Stomach (tissue), 9 donors: Measurements from ENCODE around the gene LYPD6B. TPM values are rescaled to one million over a fixed set of nuclear protein-coding genes. Genes with fewer than 3 reads are reported as not detected.

Source experiments
- DNase-seq, 2 donors: peaks; one replicate each; pipeline versions ENCODE4 v3.0.0 to v3.0.0-alpha.2; 2013 to 2019
- H3K27ac ChIP-seq, 5 donors: fragments of 200-600 bp in 4 of 5; sonication (generic) in 4 of 5; one replicate each; pipeline ENCODE4 v1.5.1; 2013 to 2019; ENCODE audit warnings: mild to moderate bottlenecking in 1 of 5, moderate library complexity in 1 of 5
- H3K27me3 ChIP-seq, 3 donors: fragments of 200-600 bp; sonication (generic); one replicate each; pipeline ENCODE4 v1.5.1; 2017 to 2019; ENCODE audit warnings: mixed run types in 1 of 3
- H3K36me3 ChIP-seq, 4 donors: fragments of 200-600 bp; sonication (generic); 1 replicate in 3 of 4; 2 replicates in 1 of 4; pipeline ENCODE4 v1.5.1; 2016 to 2019
- H3K4me1 ChIP-seq, 4 donors: fragments of 200-600 bp; sonication (generic); one replicate each; pipeline ENCODE4 v1.5.1; 2016 to 2019
- H3K4me3 ChIP-seq, 4 donors: fragments of 200-600 bp; sonication (generic) in 3 of 4; one replicate each; pipeline ENCODE4 v1.5.1; 2016 to 2019; ENCODE audit warnings: mild to moderate bottlenecking in 1 of 4
- H3K9me3 ChIP-seq, 4 donors: fragments of 200-600 bp; sonication (generic); one replicate each; pipeline ENCODE4 v1.5.1; 2016 to 2019
- EP300 ChIP-seq: sonication (generic); formaldehyde crosslinking; IDR thresholded peaks from one replicate; pipeline ENCODE4 v1.6.1; 2017; ENCODE audit warnings: antibody characterized with exemption
- POLR2A ChIP-seq, 4 donors: fragments of 450-650 bp; IDR thresholded peaks; one replicate each; pipeline ENCODE4 v1.6.1; 2016; ENCODE audit warnings: antibody characterized with exemption in 4 of 4, control low read depth in 2 of 4, mild to moderate bottlenecking in 1 of 4, moderate library complexity in 1 of 4
- POLR2AphosphoS5 ChIP-seq, 3 donors: sonication (generic); formaldehyde crosslinking; IDR thresholded peaks; one replicate each; pipeline ENCODE4 v1.6.1; 2016; ENCODE audit warnings: antibody characterized with exemption in 3 of 3
- WGBS, 5 donors: extraction: QIAGEN DNeasy Blood & Tissue Kit in 3 of 5; methylation state at CpG; one replicate each; pipeline versions ENCODE4 v1.1.5 to v1.1.7; 2013 to 2018; 5-methylcytosine and 5-hydroxymethylcytosine counted together
- intact Hi-C: fragments of 100-400 bp; cut with DNase I; formaldehyde crosslinking; loops from one replicate; pipeline ENCODE4 v1.15.1; 2023; ENCODE audit warnings: low total_unique reads
- polyA plus RNA-seq, 3 donors: library from polyadenylated mRNA; stranded (reverse); fragments of 200-250 nt; gene quantifications; one replicate each; pipeline ENCODE4 v1.2.3, GENCODE V29; 2013
- total RNA-seq, 5 donors: library from RNA; depleted of rRNA; stranded (reverse); fragments of >200 nt; gene quantifications; one replicate each; pipeline versions ENCODE4 v1.1.0 to v1.2.3, GENCODE V29; 2014 to 2016
- TF ChIP-seq, protein P1 (sequence below), 7 experiments: fragments of 450-650 bp in 4 of 7; fragments of 200-600 bp in 3 of 7; sonication (generic) in 3 of 7; IDR thresholded peaks; one replicate each; pipeline ENCODE4 v1.5.1; 2016 to 2019; ENCODE audit warnings: antibody characterized with exemption in 7 of 7, control low read depth in 2 of 7, mild to moderate bottlenecking in 1 of 7
- donor health status: healthy with polysubstance abuse.
- donor health status: Bipolar disorder and iron deficiency.
- donor health status: healthy.

Gene LYPD6B
- total and polyA plus RNA-seq, 8 donors, result 10.9 to 88.7 (median 20.5) TPM; not detected in 1

- WGBS, 5 donors, result 63 to 93% (median 86%) methylated on average over 1 of the region's 1 CpG
- intact Hi-C loops, result no loop called here
- Histone ChIP-seq H3K4me1 (peaks cover 0 to 3% (median 0%) of the 10 kb centered on the region in 4 donors), H3K4me3 (no peak overlapping the region), H3K27me3 (no peaks in the 10 kb centered on the region), H3K9me3 (peaks cover 0 to 1% (median 0%) of the 10 kb centered on the region in 4 donors), H3K36me3 (no peaks in the 10 kb centered on the region), H3K27ac (peak overlapping the region in 2 of 5 donors; percentile 41 to 66)
- TF ChIP-seq EP300 (no peak), POLR2A (IDR thresholded peaks at IDR 0.05) (no peak), POLR2AphosphoS5 (IDR thresholded peaks at IDR 0.05) (no peak)
- TF ChIP-seq, protein P1, sequence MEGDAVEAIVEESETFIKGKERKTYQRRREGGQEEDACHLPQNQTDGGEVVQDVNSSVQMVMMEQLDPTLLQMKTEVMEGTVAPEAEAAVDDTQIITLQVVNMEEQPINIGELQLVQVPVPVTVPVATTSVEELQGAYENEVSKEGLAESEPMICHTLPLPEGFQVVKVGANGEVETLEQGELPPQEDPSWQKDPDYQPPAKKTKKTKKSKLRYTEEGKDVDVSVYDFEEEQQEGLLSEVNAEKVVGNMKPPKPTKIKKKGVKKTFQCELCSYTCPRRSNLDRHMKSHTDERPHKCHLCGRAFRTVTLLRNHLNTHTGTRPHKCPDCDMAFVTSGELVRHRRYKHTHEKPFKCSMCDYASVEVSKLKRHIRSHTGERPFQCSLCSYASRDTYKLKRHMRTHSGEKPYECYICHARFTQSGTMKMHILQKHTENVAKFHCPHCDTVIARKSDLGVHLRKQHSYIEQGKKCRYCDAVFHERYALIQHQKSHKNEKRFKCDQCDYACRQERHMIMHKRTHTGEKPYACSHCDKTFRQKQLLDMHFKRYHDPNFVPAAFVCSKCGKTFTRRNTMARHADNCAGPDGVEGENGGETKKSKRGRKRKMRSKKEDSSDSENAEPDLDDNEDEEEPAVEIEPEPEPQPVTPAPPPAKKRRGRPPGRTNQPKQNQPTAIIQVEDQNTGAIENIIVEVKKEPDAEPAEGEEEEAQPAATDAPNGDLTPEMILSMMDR (IDR thresholded peaks at IDR 0.05), result no peak
- no peak for DNase-seq
Observed at GRCh38 chr2:149170156-149170555, 131.7 kb downstream of the LYPD6B start.

DNA sequence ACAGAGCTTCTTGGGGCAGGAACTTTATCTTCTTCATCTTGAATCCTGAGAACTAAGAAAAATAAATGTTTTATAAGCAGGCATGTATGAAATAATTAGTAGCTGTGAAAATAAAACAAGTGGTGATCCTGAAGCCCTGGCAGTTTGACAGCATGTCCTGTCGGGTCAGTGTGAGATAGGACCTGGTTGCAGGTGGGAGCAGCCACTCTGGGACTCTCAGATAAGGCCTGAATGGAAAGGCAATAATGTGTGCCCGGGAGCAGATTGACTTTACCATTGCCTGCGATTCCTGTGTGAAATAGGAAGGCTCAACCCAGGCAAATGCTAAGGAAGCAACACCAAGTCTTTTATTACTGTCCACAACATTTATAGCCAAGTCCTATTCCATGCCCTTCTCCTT lies 132.4 kb downstream of the LYPD6B start:
- no peaks in the 10 kb centered on the region for H3K36me3 ChIP-seq
- no peaks in the 10 kb centered on the region for H3K27me3 ChIP-seq
- H3K4me3 ChIP-seq, result no peak overlapping the region
- no peaks in the 10 kb centered on the region for H3K9me3 ChIP-seq
- intact Hi-C loops, result no loop called here
- peak in 1 of 2 donors; percentile 28 for DNase-seq
- WGBS, 5 donors, result 18 to 41% (median 32%) methylated on average over 3 of the region's 3 CpGs
- peaks cover 0 to 3% (median 0%) of the 10 kb centered on the region in 4 donors for H3K4me1 ChIP-seq
- peak overlapping the region in 3 of 5 donors; percentile 29 to 67 (median 41) for H3K27ac ChIP-seq
- TF ChIP-seq POLR2A (IDR thresholded peaks at IDR 0.05) (no peak), EP300 (no peak), POLR2AphosphoS5 (IDR thresholded peaks at IDR 0.05) (no peak)
- TF ChIP-seq, protein P1 (IDR thresholded peaks at IDR 0.05), result no peak

GRCh38 chr2:149173220-149173619 lies 134.7 kb downstream of the LYPD6B start:
- intact Hi-C loops, result no loop called here
- DNase-seq, result peak in 1 of 2 donors; percentile 20

DNA sequence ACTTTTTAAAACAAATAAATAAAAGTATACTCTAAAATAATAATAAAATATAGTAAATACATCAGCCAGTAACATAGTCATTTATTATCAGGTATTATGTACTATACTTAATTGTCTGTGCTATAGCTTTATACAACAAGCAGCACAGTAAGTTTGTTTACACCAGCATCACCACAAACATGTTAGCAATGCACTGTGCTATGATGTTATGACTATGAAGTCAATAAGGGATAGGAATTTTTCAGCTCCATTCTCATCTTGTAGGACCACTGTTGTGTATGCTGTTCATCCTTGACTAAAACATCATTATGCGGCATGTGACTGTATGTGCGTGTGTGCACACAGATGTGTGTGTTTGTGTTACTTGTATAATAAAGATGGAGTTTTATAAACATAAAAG lies 137.5 kb downstream of the LYPD6B start:
- H3K27me3 ChIP-seq, result no peaks in the 10 kb centered on the region
- 84 to 95% (median 86%) methylated on average over 2 of the region's 2 CpGs for WGBS, 5 donors
- TF ChIP-seq EP300 (no peak), POLR2A (IDR thresholded peaks at IDR 0.05) (no peak), POLR2AphosphoS5 (IDR thresholded peaks at IDR 0.05) (no peak)
- TF ChIP-seq, protein P1 (IDR thresholded peaks at IDR 0.05), result no peak
- H3K36me3 ChIP-seq, result no peaks in the 10 kb centered on the region
- DNase-seq, result no peak
- H3K27ac ChIP-seq, result no peak overlapping the region
- intact Hi-C loops, result no loop called here
- no peak overlapping the region for H3K4me3 ChIP-seq
- no peaks in the 10 kb centered on the region for H3K9me3 ChIP-seq
- no peaks in the 10 kb centered on the region for H3K4me1 ChIP-seq

More at GRCh38 chr2:149173220-149173619, 134.7 kb downstream of the LYPD6B start:
- Histone ChIP-seq H3K9me3 (no peaks in the 10 kb centered on the region), H3K27ac (no peak overlapping the region), H3K4me3 (no peak overlapping the region), H3K36me3 (no peaks in the 10 kb centered on the region), H3K4me1 (peaks cover 0 to 3% (median 0%) of the 10 kb centered on the region in 4 donors), H3K27me3 (no peaks in the 10 kb centered on the region)
- 55 to 68% (median 62%) methylated on average over 3 of the region's 3 CpGs for WGBS, 5 donors
- TF ChIP-seq EP300 (no peak), POLR2A (IDR thresholded peaks at IDR 0.05) (no peak), POLR2AphosphoS5 (IDR thresholded peaks at IDR 0.05) (no peak)
- TF ChIP-seq, protein P1 (IDR thresholded peaks at IDR 0.05), result no peak
